H9 (cell line): ENCODE results near the gene ANKRD13A. TPM values are rescaled to one million over a fixed set of nuclear protein-coding genes. Genes with fewer than 3 reads are reported as not detected.

Experiments used
- DNase-seq: peaks from one replicate; pipeline ENCODE4 v3.0.0-alpha.2; 2017
- H2AFZ ChIP-seq: one replicate; pipeline ENCODE4 v1.6.1; 2013; ENCODE audit warnings: mild to moderate bottlenecking, low read length, control low read depth, moderate library complexity
- H2AK5ac ChIP-seq: 2 replicates; pipeline ENCODE4 v1.6.1; 2013; ENCODE audit warnings: low read length, control low read depth, mixed read lengths; ENCODE audit not compliant: insufficient read length
- H2BK120ac ChIP-seq: one replicate; pipeline ENCODE4 v1.6.1; 2013; ENCODE audit warnings: low read depth, mild to moderate bottlenecking, low read length, control low read depth, inconsistent platforms; ENCODE audit not compliant: poor library complexity, severe bottlenecking
- H2BK12ac ChIP-seq: 2 replicates; pipeline ENCODE4 v1.6.1; 2013; ENCODE audit warnings: low read length, control low read depth, mixed read lengths, low read depth; ENCODE audit not compliant: insufficient read length
- H2BK15ac ChIP-seq: 2 replicates; pipeline ENCODE4 v1.6.1; 2013; ENCODE audit warnings: low read depth, low read length, control low read depth
- H2BK20ac ChIP-seq: one replicate; pipeline ENCODE4 v1.6.1; 2013; ENCODE audit warnings: low read depth, mild to moderate bottlenecking, low read length, control low read depth, inconsistent platforms; ENCODE audit not compliant: poor library complexity, severe bottlenecking
- H2BK5ac ChIP-seq: 2 replicates; pipeline ENCODE4 v1.6.1; 2013; ENCODE audit warnings: low read length, control low read depth, mixed read lengths; ENCODE audit not compliant: insufficient read length
- H3K14ac ChIP-seq: 2 replicates; pipeline ENCODE4 v1.6.1; 2013; ENCODE audit warnings: low read length, control low read depth; ENCODE audit not compliant: insufficient read depth
- H3K18ac ChIP-seq: 2 replicates; pipeline ENCODE4 v1.6.1; 2013; ENCODE audit warnings: low read depth, mild to moderate bottlenecking, mixed read lengths, low read length, control low read depth; ENCODE audit not compliant: insufficient read length
- H3K23ac ChIP-seq: 2 replicates; pipeline ENCODE4 v1.6.1; 2013; ENCODE audit warnings: low read length, control low read depth, mixed read lengths, low read depth; ENCODE audit not compliant: insufficient read length
- H3K23me2 ChIP-seq: 2 replicates; pipeline ENCODE4 v1.6.1; 2013; ENCODE audit warnings: low read depth, mild to moderate bottlenecking, mixed read lengths, low read length, control low read depth; ENCODE audit not compliant: insufficient read length, poor library complexity, severe bottlenecking
- H3K27ac ChIP-seq: 2 replicates; pipeline ENCODE4 v1.5.1; 2013; ENCODE audit warnings: low read length, control low read depth, mixed read lengths, low read depth; ENCODE audit not compliant: insufficient read length
- H3K27me3 ChIP-seq: 2 replicates; pipeline ENCODE4 v1.6.1; 2013; ENCODE audit warnings: low read length, control low read depth, inconsistent platforms; ENCODE audit not compliant: insufficient read depth
- H3K4ac ChIP-seq: 2 replicates; pipeline ENCODE4 v1.6.1; 2013; ENCODE audit warnings: low read depth, mild to moderate bottlenecking, control low read depth, inconsistent platforms, low read length, moderate library complexity
- H3K4me1 ChIP-seq: 2 replicates; pipeline ENCODE4 v1.6.1; 2013; ENCODE audit warnings: low read length, control low read depth, inconsistent platforms; ENCODE audit not compliant: insufficient read depth
- H3K4me2 ChIP-seq: 2 replicates; pipeline ENCODE4 v1.6.1; 2013; ENCODE audit warnings: low read length, control low read depth, mixed read lengths; ENCODE audit not compliant: insufficient read length, insufficient read depth
- H3K56ac ChIP-seq: 2 replicates; pipeline ENCODE4 v1.6.1; 2013; ENCODE audit warnings: low read depth, mild to moderate bottlenecking, mixed read lengths, low read length, control low read depth; ENCODE audit not compliant: insufficient read length
- H3K79me1 ChIP-seq: 2 replicates; pipeline ENCODE4 v1.6.1; 2013; ENCODE audit warnings: low read depth, mild to moderate bottlenecking, moderate library complexity, low read length, control low read depth, inconsistent platforms; ENCODE audit not compliant: insufficient read depth, poor library complexity, severe bottlenecking
- H3K79me2 ChIP-seq: 2 replicates; pipeline ENCODE4 v1.6.1; 2013; ENCODE audit warnings: low read length, control low read depth, inconsistent platforms; ENCODE audit not compliant: insufficient read depth
- H3K9ac ChIP-seq: 2 replicates; pipeline ENCODE4 v1.6.1; 2013; ENCODE audit warnings: low read length, control low read depth, mixed read lengths; ENCODE audit not compliant: insufficient read length; ENCODE audit errors: extremely low read depth
- H3K9me3 ChIP-seq: one replicate; pipeline ENCODE4 v1.6.1; 2013; ENCODE audit warnings: low read depth, low read length, inconsistent platforms; ENCODE audit not compliant: control insufficient read depth
- H3T11ph ChIP-seq: one replicate; pipeline ENCODE4 v1.6.1; 2013; ENCODE audit warnings: mild to moderate bottlenecking, low read length, control low read depth, inconsistent platforms
- H4K20me1 ChIP-seq: one replicate; pipeline ENCODE4 v1.6.1; 2013; ENCODE audit not compliant: control insufficient read depth, insufficient read length, insufficient read depth
- H4K5ac ChIP-seq: 2 replicates; pipeline ENCODE4 v1.6.1; 2013; ENCODE audit warnings: low read depth, mild to moderate bottlenecking, mixed read lengths, low read length, control low read depth; ENCODE audit not compliant: insufficient read length
- H4K8ac ChIP-seq: replicated peaks from 2 replicates; pipeline ENCODE4 v1.6.1; 2013; ENCODE audit warnings: low read length, control low read depth, mixed read lengths, low read depth; ENCODE audit not compliant: insufficient read length
- H4K91ac ChIP-seq: 2 replicates; pipeline ENCODE4 v1.6.1; 2013; ENCODE audit warnings: low read depth, mild to moderate bottlenecking, moderate library complexity, mixed read lengths, low read length, control low read depth; ENCODE audit not compliant: insufficient read length
- H3K27ac Mint-ChIP-seq, 3 experiments: 2 replicates in 2 of 3; 3 replicates in 1 of 3; pipeline ENCODE4 v1.8.0; 2020 to 2021; ENCODE audit warnings: mixed read lengths in 3 of 3, mild to moderate bottlenecking in 1 of 3, moderate library complexity in 1 of 3
- H3K27me3 Mint-ChIP-seq: 2 replicates; pipeline ENCODE4 v1.8.0; 2021; ENCODE audit warnings: low read depth, mild to moderate bottlenecking, moderate library complexity, mixed read lengths
- H3K36me3 Mint-ChIP-seq, 3 experiments: 2 replicates in 2 of 3; 3 replicates in 1 of 3; pipeline ENCODE4 v1.8.0; 2020 to 2021; ENCODE audit warnings: low read depth in 3 of 3, mixed read lengths in 3 of 3; ENCODE audit not compliant: insufficient read depth in 1 of 3
- H3K4me1 Mint-ChIP-seq, 2 experiments: 2 replicates each; pipeline ENCODE4 v1.8.0; 2020; ENCODE audit warnings: mixed read lengths in 2 of 2
- H3K4me3 Mint-ChIP-seq, 2 experiments: 2 replicates in 1 of 2; 3 replicates in 1 of 2; pipeline ENCODE4 v1.8.0; 2020 to 2021; ENCODE audit warnings: mild to moderate bottlenecking in 2 of 2, mixed read lengths in 2 of 2, moderate library complexity in 1 of 2
- H3K9me3 Mint-ChIP-seq, 2 experiments: 2 replicates in 1 of 2; 3 replicates in 1 of 2; pipeline ENCODE4 v1.8.0; 2020; ENCODE audit warnings: mild to moderate bottlenecking in 2 of 2, mixed read lengths in 2 of 2, moderate library complexity in 1 of 2
- CTCF ChIP-seq: fragments of 200-600 bp; sonication (generic); conservative IDR thresholded peaks from 3 replicates; pipeline ENCODE4 v1.8.0; 2021; ENCODE audit warnings: antibody characterized with exemption, mild to moderate bottlenecking
- WGBS: extraction: QIAGEN DNeasy Blood & Tissue Kit; methylation state at CpG from one replicate; pipeline ENCODE4 v1.1.7; 2013; ENCODE audit warnings: missing lambda C conversion rate, low lambda C conversion rate, mixed read lengths; ENCODE audit not compliant: insufficient read length; ENCODE audit errors: extremely low coverage; 5-methylcytosine and 5-hydroxymethylcytosine counted together
- total RNA-seq: library from RNA; stranded (reverse); gene quantifications from 2 replicates; pipeline ENCODE4 v1.2.1, GENCODE V29; 2021

Gene ANKRD13A
- total RNA-seq, 1 experiment from 2014 or later, result 18.0 TPM

GRCh38 chr12:110001596-110001995 lies 2.4 kb downstream of the ANKRD13A start:
- no peak overlapping the region for H3K4me2 ChIP-seq
- H4K5ac ChIP-seq, result no peak overlapping the region
- no peak overlapping the region for H3K9ac ChIP-seq
- no peak overlapping the region for H2BK12ac ChIP-seq
- peaks cover 2% of the 10 kb centered on the region; the same call in 1 of the 2 replicates for H3K4me1 ChIP-seq
- no peak overlapping the region for H3K4me3 Mint-ChIP-seq
- no peak overlapping the region for H3K27ac ChIP-seq
- H3K27ac Mint-ChIP-seq, result no peak overlapping the region
- H3K79me1 ChIP-seq, result no peaks in the 10 kb centered on the region
- H3T11ph ChIP-seq, result no peak overlapping the region
- no peak overlapping the region for H4K8ac ChIP-seq
- no peak overlapping the region for H3K56ac ChIP-seq
- no peak overlapping the region for H4K91ac ChIP-seq
- no peak for DNase-seq
- H3K23ac ChIP-seq, result no peak overlapping the region
- H3K27me3 Mint-ChIP-seq, result peaks cover 12% of the 10 kb centered on the region
- peaks cover 3% of the 10 kb centered on the region for H4K20me1 ChIP-seq
- TF ChIP-seq CTCF, result no peak
- no peaks in the 10 kb centered on the region; a peak in 1 of 5 replicates for H3K9me3 Mint-ChIP-seq
- H2BK5ac ChIP-seq, result no peak overlapping the region
- no peak overlapping the region for H2AFZ ChIP-seq
- no peak overlapping the region for H3K14ac ChIP-seq
- no peak overlapping the region for H3K18ac ChIP-seq
- H3K4ac ChIP-seq, result no peak overlapping the region
- no peak overlapping the region for H2BK15ac ChIP-seq
- peaks cover 12% of the 10 kb centered on the region for H3K23me2 ChIP-seq
- H3K36me3 Mint-ChIP-seq, result no peaks in the 10 kb centered on the region; a peak in 2 of 7 replicates
- no CpG with 5 or more reads among the region's 4 CpGs for WGBS
- no peaks in the 10 kb centered on the region for H3K27me3 ChIP-seq
- H2AK5ac ChIP-seq, result no peak overlapping the region
- H3K4me1 Mint-ChIP-seq, result peaks cover 14% of the 10 kb centered on the region in 2 experiments
- no peak overlapping the region for H2BK20ac ChIP-seq
- H2BK120ac ChIP-seq, result no peak overlapping the region
- no peaks in the 10 kb centered on the region for H3K9me3 ChIP-seq
- H3K79me2 ChIP-seq, result no peaks in the 10 kb centered on the region
